Astrocyte (in vitro differentiated cells and primary cell): ENCODE measurements around the gene SPPL2B. TPM values are rescaled to one million over a fixed set of nuclear protein-coding genes. Genes with fewer than 3 reads are reported as not detected.

Source experiments
- DNase-seq: peaks from one replicate; pipeline ENCODE4 v3.0.0-alpha.2; 2010; ENCODE audit warnings: low read depth
- FAIRE-seq: peaks from 2 replicates; lab custom pipeline; 2011; peaks lifted over from hg19 to GRCh38; lab: Jason Lieb, UNC
- H2AFZ ChIP-seq: 2 replicates; pipeline ENCODE4 v1.6.0; 2012; ENCODE audit warnings: low read depth, low read length, inconsistent platforms
- H3K27ac ChIP-seq: 2 replicates; pipeline ENCODE4 v1.5.1; 2011; ENCODE audit warnings: low read depth, low read length, inconsistent platforms
- H3K27me3 ChIP-seq: 2 replicates; pipeline ENCODE4 v1.6.0; 2011; ENCODE audit warnings: low read length, inconsistent platforms; ENCODE audit not compliant: insufficient read depth
- H3K36me3 ChIP-seq: 2 replicates; pipeline ENCODE4 v1.5.1; 2011; ENCODE audit warnings: low read length, inconsistent platforms; ENCODE audit not compliant: insufficient read depth
- H3K4me1 ChIP-seq: 2 replicates; pipeline ENCODE4 v1.5.1; 2011; ENCODE audit warnings: low read length, inconsistent platforms; ENCODE audit not compliant: insufficient read depth
- H3K4me2 ChIP-seq: 2 replicates; pipeline ENCODE4 v1.6.0; 2012; ENCODE audit warnings: low read length, inconsistent platforms
- H3K4me3 ChIP-seq: 2 replicates; pipeline ENCODE4 v1.5.1; 2011; ENCODE audit warnings: low read depth, mild to moderate bottlenecking, low read length, inconsistent platforms; ENCODE audit not compliant: insufficient read depth
- H3K79me2 ChIP-seq: 2 replicates; pipeline ENCODE4 v1.6.0; 2012; ENCODE audit warnings: mild to moderate bottlenecking, low read length, inconsistent platforms; ENCODE audit not compliant: insufficient read depth
- H3K9ac ChIP-seq: 2 replicates; pipeline ENCODE4 v1.6.0; 2012; ENCODE audit warnings: mild to moderate bottlenecking, low read length, inconsistent platforms
- H3K9me3 ChIP-seq: 2 replicates; pipeline ENCODE4 v1.5.1; 2012; ENCODE audit warnings: low read depth, mild to moderate bottlenecking, low read length, inconsistent platforms; ENCODE audit not compliant: insufficient read depth
- H4K20me1 ChIP-seq: 2 replicates; pipeline ENCODE4 v1.6.0; 2012; ENCODE audit warnings: low read length, inconsistent platforms; ENCODE audit not compliant: insufficient read depth
- H3K27ac Mint-ChIP-seq: one replicate; pipeline ENCODE4 v1.8.0; 2021; ENCODE audit warnings: mild to moderate bottlenecking, mixed read lengths; ENCODE audit not compliant: unreplicated experiment
- H3K27me3 Mint-ChIP-seq: one replicate; pipeline ENCODE4 v1.8.0; 2021; ENCODE audit warnings: low read depth, mixed read lengths; ENCODE audit not compliant: unreplicated experiment
- H3K36me3 Mint-ChIP-seq: one replicate; pipeline ENCODE4 v1.8.0; 2021; ENCODE audit warnings: low read depth, mixed read lengths; ENCODE audit not compliant: unreplicated experiment
- H3K4me1 Mint-ChIP-seq: one replicate; pipeline ENCODE4 v1.8.0; 2021; ENCODE audit warnings: low read depth, mixed read lengths; ENCODE audit not compliant: unreplicated experiment
- H3K4me3 Mint-ChIP-seq: one replicate; pipeline ENCODE4 v1.8.0; 2021; ENCODE audit warnings: mild to moderate bottlenecking, moderate library complexity, mixed read lengths; ENCODE audit not compliant: unreplicated experiment
- H3K9me3 Mint-ChIP-seq: one replicate; pipeline ENCODE4 v1.8.0; 2021; ENCODE audit warnings: mild to moderate bottlenecking, mixed read lengths; ENCODE audit not compliant: unreplicated experiment
- EZH2 ChIP-seq: IDR thresholded peaks from 2 replicates; pipeline ENCODE4 v1.6.1; 2012; ENCODE audit warnings: mild to moderate bottlenecking, low read length, inconsistent platforms; ENCODE audit not compliant: insufficient read depth
- total RNA-seq: library from RNA; stranded (reverse); gene quantifications from 2 replicates; pipeline ENCODE4 v1.2.1, GENCODE V29; 2021
- TF ChIP-seq, protein P1 (sequence below): IDR thresholded peaks from 2 replicates; pipeline ENCODE4 v1.5.1; 2011; ENCODE audit warnings: low read depth, mild to moderate bottlenecking, inconsistent platforms, low read length, moderate library complexity; ENCODE audit not compliant: insufficient read depth

Gene SPPL2B
- total RNA-seq, 1 donor from 2014 or later: 55.4 TPM

DNA sequence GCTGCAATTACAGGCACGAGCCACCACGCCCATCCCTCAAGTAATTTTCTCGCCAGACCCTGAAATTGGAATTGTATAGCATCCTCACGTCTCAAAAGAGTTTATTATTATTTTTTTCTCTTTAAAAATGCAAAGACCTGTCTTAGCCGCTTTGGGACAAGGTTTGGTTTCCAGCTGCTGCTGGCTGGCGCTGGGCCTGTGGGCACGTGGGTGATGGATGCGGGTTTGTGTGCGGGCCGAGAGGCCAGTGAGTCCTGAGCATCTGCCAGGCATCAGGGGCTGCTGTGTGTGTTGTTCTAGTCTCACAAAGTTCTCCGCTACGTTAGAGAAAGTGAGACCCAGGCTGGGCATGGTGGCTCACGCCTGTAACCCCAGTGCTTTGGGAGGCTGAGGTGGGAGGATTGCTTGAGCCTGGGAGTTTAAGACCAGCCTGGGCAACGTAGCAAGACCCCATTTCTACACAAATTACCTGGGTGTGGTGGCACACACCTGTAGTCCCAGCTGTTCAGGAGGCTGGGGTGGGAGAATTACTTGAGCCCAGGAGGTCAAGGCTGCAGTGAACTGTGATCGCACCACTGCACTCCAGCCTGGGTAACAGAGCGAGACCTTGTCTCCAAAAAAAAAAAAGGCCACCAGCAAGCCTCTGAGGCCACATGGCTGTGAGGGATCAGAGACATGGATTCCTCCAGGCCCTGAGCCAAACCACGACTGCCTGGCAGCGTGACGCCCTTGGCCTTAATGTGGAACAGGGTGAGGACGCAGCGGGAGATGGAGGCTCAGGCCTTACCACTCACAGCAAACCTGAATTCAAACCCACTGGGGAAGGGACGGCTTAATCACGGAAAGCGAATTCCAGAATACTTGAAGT lies 26.9 kb downstream of the SPPL2B start:
- H3K27ac Mint-ChIP-seq: peak overlapping the region; percentile 69
- peaks cover 9% of the 10 kb centered on the region for H3K27me3 Mint-ChIP-seq
- FAIRE-seq: no peak

DNA sequence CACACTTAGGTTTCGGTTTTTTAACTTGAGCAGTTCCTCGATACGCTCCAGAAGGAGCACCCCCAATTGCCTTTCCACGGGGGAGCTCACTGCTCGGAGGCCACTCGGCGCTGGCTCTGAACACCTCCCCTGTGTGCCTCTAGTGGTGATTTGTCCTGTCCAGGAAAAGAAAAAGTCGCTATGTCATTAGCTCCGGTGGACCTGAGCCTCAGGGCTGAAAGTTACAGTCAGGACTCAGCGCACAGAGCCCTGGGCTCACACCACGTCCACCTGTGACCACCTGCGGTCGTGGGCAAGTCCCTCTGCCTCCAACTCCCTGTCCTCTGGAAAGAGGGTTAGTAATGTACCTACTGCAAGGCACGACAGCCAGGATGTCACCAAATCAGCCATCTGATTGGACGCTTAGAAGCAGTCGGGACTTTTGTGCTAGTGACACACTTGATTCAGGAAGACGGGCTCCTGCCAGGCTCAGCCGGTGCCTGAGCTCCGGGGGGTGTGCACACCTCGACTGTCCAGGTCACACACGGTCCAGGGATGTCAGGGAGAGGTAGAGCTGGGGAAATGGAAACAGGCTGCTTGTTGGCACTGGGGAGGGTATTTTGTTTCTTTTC lies 27.7 kb downstream of the SPPL2B start:
- H3K27ac Mint-ChIP-seq: no peak overlapping the region
- DNase-seq: no peak
- no peak overlapping the region for H2AFZ ChIP-seq
- no peaks in the 10 kb centered on the region for H3K9me3 Mint-ChIP-seq
- H3K79me2 ChIP-seq: no peaks in the 10 kb centered on the region
- H3K4me3 ChIP-seq: no peak overlapping the region
- no peaks in the 10 kb centered on the region for H3K4me1 Mint-ChIP-seq
- no peak overlapping the region for H3K9ac ChIP-seq
- H3K4me2 ChIP-seq: no peak overlapping the region
- peaks cover 16% of the 10 kb centered on the region for H3K27me3 ChIP-seq
- no peaks in the 10 kb centered on the region for H4K20me1 ChIP-seq
- no peak overlapping the region for H3K4me3 Mint-ChIP-seq
- H3K9me3 ChIP-seq: no peaks in the 10 kb centered on the region
- H3K36me3 Mint-ChIP-seq: no peaks in the 10 kb centered on the region
- no peak overlapping the region for H3K27ac ChIP-seq
- peaks cover 13% of the 10 kb centered on the region for H3K27me3 Mint-ChIP-seq
- no peaks in the 10 kb centered on the region for H3K4me1 ChIP-seq
- no peak for FAIRE-seq
- TF ChIP-seq, protein P1, sequence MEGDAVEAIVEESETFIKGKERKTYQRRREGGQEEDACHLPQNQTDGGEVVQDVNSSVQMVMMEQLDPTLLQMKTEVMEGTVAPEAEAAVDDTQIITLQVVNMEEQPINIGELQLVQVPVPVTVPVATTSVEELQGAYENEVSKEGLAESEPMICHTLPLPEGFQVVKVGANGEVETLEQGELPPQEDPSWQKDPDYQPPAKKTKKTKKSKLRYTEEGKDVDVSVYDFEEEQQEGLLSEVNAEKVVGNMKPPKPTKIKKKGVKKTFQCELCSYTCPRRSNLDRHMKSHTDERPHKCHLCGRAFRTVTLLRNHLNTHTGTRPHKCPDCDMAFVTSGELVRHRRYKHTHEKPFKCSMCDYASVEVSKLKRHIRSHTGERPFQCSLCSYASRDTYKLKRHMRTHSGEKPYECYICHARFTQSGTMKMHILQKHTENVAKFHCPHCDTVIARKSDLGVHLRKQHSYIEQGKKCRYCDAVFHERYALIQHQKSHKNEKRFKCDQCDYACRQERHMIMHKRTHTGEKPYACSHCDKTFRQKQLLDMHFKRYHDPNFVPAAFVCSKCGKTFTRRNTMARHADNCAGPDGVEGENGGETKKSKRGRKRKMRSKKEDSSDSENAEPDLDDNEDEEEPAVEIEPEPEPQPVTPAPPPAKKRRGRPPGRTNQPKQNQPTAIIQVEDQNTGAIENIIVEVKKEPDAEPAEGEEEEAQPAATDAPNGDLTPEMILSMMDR: no peak
- TF ChIP-seq EZH2: no peak
- no peaks in the 10 kb centered on the region for H3K36me3 ChIP-seq

More for the DNA sequence above, 26.9 kb downstream of the SPPL2B start:
- H4K20me1 ChIP-seq: peaks cover 1% of the 10 kb centered on the region
- DNase-seq: no peak
- no peak overlapping the region for H3K4me3 ChIP-seq
- no peaks in the 10 kb centered on the region for H3K36me3 ChIP-seq
- H3K36me3 Mint-ChIP-seq: no peaks in the 10 kb centered on the region
- no peaks in the 10 kb centered on the region for H3K9me3 ChIP-seq
- H3K9ac ChIP-seq: no peak overlapping the region
- no peak overlapping the region for H3K4me2 ChIP-seq
- no peak overlapping the region for H2AFZ ChIP-seq
- no peaks in the 10 kb centered on the region for H3K4me1 Mint-ChIP-seq
- no peaks in the 10 kb centered on the region for H3K9me3 Mint-ChIP-seq
- no peaks in the 10 kb centered on the region for H3K79me2 ChIP-seq
- H3K27me3 ChIP-seq: peaks cover 12% of the 10 kb centered on the region
- no peak for TF ChIP-seq EZH2
- TF ChIP-seq, protein P1: no peak
- no peaks in the 10 kb centered on the region for H3K4me1 ChIP-seq
- H3K4me3 Mint-ChIP-seq: no peak overlapping the region
- no peak overlapping the region for H3K27ac ChIP-seq
